ENCODE measurements around the gene TTC17.

Gene TTC17

DNA sequence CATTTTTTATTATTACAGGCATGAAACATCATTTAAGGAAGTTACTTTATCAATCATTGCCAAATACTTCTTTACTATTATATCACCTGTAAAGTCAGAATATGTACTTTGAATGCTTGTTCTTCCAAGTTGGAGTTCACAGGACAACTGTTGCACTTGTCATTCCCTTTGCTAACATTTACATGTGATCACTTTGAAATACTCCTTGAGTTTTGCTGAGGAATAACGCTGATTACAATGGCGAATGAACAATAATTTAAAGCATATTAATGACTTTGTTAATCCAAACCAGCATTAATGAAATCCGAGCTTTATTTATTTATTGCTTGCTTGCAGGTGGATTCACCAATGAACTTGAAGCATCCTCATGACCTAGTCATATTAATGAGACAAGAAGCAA, 20.2 kb downstream of the TTC17 start:
- TF ChIP-seq, protein P1, sequence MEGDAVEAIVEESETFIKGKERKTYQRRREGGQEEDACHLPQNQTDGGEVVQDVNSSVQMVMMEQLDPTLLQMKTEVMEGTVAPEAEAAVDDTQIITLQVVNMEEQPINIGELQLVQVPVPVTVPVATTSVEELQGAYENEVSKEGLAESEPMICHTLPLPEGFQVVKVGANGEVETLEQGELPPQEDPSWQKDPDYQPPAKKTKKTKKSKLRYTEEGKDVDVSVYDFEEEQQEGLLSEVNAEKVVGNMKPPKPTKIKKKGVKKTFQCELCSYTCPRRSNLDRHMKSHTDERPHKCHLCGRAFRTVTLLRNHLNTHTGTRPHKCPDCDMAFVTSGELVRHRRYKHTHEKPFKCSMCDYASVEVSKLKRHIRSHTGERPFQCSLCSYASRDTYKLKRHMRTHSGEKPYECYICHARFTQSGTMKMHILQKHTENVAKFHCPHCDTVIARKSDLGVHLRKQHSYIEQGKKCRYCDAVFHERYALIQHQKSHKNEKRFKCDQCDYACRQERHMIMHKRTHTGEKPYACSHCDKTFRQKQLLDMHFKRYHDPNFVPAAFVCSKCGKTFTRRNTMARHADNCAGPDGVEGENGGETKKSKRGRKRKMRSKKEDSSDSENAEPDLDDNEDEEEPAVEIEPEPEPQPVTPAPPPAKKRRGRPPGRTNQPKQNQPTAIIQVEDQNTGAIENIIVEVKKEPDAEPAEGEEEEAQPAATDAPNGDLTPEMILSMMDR (IDR thresholded peaks at IDR 0.05; ENCODE audit: control insufficient read depth, extremely low read depth, insufficient read depth): no peak
- no peak overlapping the region for H3K4me3 ChIP-seq (ENCODE audit: low read depth, low read length)
- DNase-seq (ENCODE audit: low read depth): no peak

DNA sequence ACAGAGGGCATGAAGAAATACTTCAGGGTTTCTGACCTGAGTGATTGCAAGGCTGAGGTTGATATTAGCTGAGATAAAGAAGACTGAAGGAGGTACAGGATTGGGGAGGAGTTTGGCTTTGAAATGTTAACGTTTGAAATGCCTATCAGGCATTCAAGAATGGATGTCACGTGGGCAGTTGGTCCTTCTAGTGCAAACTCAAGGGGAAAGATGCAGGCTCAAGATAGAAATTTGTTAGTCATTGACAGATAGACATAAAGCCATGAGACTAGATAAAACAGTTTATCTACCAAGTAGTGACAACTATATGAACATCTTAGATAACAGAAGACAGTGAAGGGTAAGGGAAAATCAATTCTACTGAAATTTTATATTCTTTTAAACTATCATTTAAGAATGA, 23.1 kb downstream of the TTC17 start:
- no peak for DNase-seq (ENCODE audit: low read depth)
- TF ChIP-seq, protein P1 (IDR thresholded peaks at IDR 0.05; ENCODE audit: control insufficient read depth, extremely low read depth, insufficient read depth): no peak
- H3K4me3 ChIP-seq (ENCODE audit: low read depth, low read length): no peak overlapping the region

- DNase-seq (ENCODE audit: low read depth): no peak
- no peak overlapping the region for H3K4me3 ChIP-seq (ENCODE audit: low read depth, low read length)
These were observed 23.9 kb downstream of the TTC17 start for GRCh38 chr11:43382614-43383013.

DNA sequence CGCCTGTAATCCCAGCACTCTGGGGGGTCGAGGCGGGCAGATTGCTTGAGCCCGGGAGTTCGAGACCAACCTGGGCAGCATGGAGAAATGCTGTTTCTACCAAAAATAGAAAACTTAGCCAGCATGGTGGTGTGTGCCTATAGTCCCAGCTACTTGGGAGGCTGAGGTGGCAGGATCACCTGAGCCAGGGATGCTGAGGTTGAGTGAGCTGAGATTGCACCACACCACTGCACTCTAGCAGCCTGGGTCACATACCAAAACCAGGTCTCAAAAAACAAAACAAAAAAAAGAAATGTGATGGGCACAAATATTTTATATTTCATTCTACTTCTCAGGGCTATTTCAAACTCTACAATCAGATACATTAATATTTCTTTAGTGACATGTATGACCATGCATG, 25.7 kb downstream of the TTC17 start:
- DNase-seq (ENCODE audit: low read depth): no peak
- no peak overlapping the region for H3K4me3 ChIP-seq (ENCODE audit: low read depth, low read length)
- TF ChIP-seq, protein P1 (IDR thresholded peaks at IDR 0.05; ENCODE audit: control insufficient read depth, extremely low read depth, insufficient read depth): no peak

More at GRCh38 chr11:43382614-43383013, 23.9 kb downstream of the TTC17 start:
- TF ChIP-seq, protein P1 (IDR thresholded peaks at IDR 0.05; ENCODE audit: control insufficient read depth, extremely low read depth, insufficient read depth): no peak

- H3K4me3 ChIP-seq (ENCODE audit: low read depth, low read length): no peak overlapping the region
- TF ChIP-seq, protein P1 (IDR thresholded peaks at IDR 0.05; ENCODE audit: control insufficient read depth, extremely low read depth, insufficient read depth): no peak
- no peak for DNase-seq (ENCODE audit: low read depth)
These were observed 34.0 kb downstream of the TTC17 start for GRCh38 chr11:43392713-43393112.

GRCh38 chr11:43393765-43394355, 35.1 kb downstream of the TTC17 start:
- TF ChIP-seq, protein P1 (IDR thresholded peaks at IDR 0.05; ENCODE audit: control insufficient read depth, extremely low read depth, insufficient read depth): no peak
- no peak for DNase-seq (ENCODE audit: low read depth)
- no peak overlapping the region for H3K4me3 ChIP-seq (ENCODE audit: low read depth, low read length)

- no peak overlapping the region for H3K4me3 ChIP-seq (ENCODE audit: low read depth, low read length)
- DNase-seq (ENCODE audit: low read depth): no peak
- TF ChIP-seq, protein P1 (IDR thresholded peaks at IDR 0.05; ENCODE audit: control insufficient read depth, extremely low read depth, insufficient read depth): no peak
These were observed 37.9 kb downstream of the TTC17 start for GRCh38 chr11:43396617-43397016.

Measured in LNCaP clone FGC (cell line).